HUES6 (cell line): Measurements from ENCODE around the gene SLC13A3.

Experiments used
- H3K27ac ChIP-seq: 2 replicates; pipeline ENCODE4 v1.7.0; 2013; ENCODE audit warnings: low read depth, mild to moderate bottlenecking, low read length, inconsistent platforms
- H3K27me3 ChIP-seq: 2 replicates; pipeline ENCODE4 v1.6.1; 2013; ENCODE audit warnings: low read length; ENCODE audit not compliant: control insufficient read depth, insufficient read depth
- H3K36me3 ChIP-seq: 2 replicates; pipeline ENCODE4 v1.6.1; 2013; ENCODE audit warnings: low read length; ENCODE audit not compliant: control insufficient read depth, insufficient read depth
- H3K4me1 ChIP-seq: 2 replicates; pipeline ENCODE4 v1.6.1; 2013; ENCODE audit warnings: low read length; ENCODE audit not compliant: control insufficient read depth, insufficient read depth
- H3K4me3 ChIP-seq: 2 replicates; pipeline ENCODE4 v1.5.1; 2013; ENCODE audit warnings: low read depth, low read length
- H3K9ac ChIP-seq: one replicate; pipeline ENCODE4 v1.6.1; 2013; ENCODE audit warnings: mild to moderate bottlenecking, low read length
- H3K9me3 ChIP-seq: 2 replicates; pipeline ENCODE4 v1.6.1; 2013; ENCODE audit warnings: low read depth, low read length; ENCODE audit not compliant: control insufficient read depth, insufficient read depth

Gene SLC13A3

GRCh38 chr20:46587986-46588385, 63.3 kb downstream of the SLC13A3 start:
- no peaks in the 10 kb centered on the region for H3K27me3 ChIP-seq
- no peak overlapping the region for H3K9ac ChIP-seq
- peaks cover 4% of the 10 kb centered on the region; the same call in 1 of the 2 replicates for H3K9me3 ChIP-seq
- no peaks in the 10 kb centered on the region for H3K36me3 ChIP-seq
- H3K4me1 ChIP-seq = peaks cover 17% of the 10 kb centered on the region
- H3K27ac ChIP-seq = no peak overlapping the region
- no peak overlapping the region for H3K4me3 ChIP-seq

DNA sequence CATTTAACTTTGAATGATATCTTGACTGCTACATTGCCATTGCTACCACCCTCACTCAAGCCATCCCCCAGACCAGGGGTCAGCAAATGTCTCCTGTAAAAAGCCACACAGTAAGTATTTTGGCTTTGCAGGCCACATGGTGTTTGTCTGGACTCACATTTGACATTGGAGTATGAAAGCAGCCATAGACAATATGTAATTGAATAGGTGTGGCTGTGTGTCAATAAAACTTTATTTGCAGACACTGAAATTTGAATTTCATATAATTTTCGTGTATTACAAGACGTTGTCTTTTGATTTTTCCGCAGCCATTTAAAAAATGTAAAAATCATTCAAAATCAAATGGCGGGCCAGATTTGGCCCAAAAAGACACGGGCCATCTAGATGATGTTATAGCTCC, 64.5 kb downstream of the SLC13A3 start:
- Histone ChIP-seq H3K27ac (no peak overlapping the region), H3K4me3 (no peak overlapping the region), H3K4me1 (peaks cover 23% of the 10 kb centered on the region), H3K9ac (no peak overlapping the region), H3K9me3 (peaks cover 4% of the 10 kb centered on the region; the same call in 1 of the 2 replicates), H3K36me3 (no peaks in the 10 kb centered on the region), H3K27me3 (no peaks in the 10 kb centered on the region)

DNA sequence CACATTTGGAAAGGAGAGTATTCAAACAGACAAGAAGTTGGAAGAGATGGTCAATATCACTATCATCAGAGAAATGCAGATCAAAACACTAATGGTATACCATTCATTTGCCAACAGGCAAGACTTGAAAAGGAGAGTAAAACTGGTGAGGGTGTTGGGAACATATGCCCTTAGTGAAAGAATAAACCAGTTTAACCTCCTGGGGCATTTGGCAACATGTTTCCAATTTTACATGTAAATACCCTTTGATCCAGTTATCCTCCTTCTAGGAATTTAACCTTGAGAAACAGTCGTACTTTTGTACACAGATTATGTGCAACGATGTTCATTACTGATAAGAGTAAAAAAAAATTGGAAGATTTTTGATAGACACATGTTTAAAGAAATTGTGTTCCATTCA, 66.8 kb downstream of the SLC13A3 start:
- H3K4me3 ChIP-seq = no peak overlapping the region
- H3K36me3 ChIP-seq = no peaks in the 10 kb centered on the region
- peaks cover 5% of the 10 kb centered on the region for H3K9me3 ChIP-seq
- H3K4me1 ChIP-seq = peaks cover 23% of the 10 kb centered on the region
- H3K27ac ChIP-seq = no peak overlapping the region
- no peak overlapping the region for H3K9ac ChIP-seq
- H3K27me3 ChIP-seq = no peaks in the 10 kb centered on the region

DNA sequence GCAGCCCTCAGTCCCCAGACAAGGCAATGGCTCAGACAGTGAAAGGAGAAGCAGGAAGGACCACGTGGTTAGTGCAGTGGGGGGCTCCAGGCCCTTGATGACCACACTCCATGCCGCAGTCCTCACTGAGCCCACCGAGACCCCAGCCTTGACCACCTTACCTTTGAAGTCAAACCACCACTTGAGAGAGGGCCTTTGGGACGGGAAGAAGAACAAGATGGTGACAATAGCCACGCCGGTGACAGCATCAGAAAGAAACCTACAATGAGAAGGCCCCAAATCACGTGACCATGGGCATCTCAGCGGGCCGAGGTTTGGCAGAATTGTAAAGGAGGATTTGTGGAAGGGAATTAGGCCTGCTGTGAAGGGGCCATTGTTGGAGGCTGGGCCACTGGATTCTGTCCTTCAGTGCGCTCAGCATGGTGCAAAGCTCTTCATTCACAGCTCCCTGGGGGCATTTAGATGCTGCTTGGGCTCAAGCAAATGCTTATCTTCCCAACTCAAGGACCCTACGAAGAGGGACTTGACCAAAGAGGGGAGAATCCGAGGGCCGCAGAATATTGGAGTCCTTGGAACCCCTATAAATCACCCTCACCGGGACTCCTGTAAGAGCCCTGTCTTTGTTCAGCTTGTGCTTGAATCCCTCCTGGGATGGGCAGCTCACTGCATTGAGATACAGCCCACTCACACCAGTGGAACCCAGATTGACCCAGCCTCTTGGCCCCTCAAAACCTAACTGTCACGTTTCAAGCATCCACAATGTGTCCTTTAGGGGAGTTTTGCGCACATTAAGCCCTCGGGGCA, 67.6 kb downstream of the SLC13A3 start:
- Histone ChIP-seq H3K27ac (peak overlapping the region; percentile 64; the same call in 1 of the 2 replicates), H3K9me3 (peaks cover 4% of the 10 kb centered on the region; the same call in 1 of the 2 replicates), H3K36me3 (no peaks in the 10 kb centered on the region), H3K4me1 (peaks cover 23% of the 10 kb centered on the region), H3K27me3 (no peaks in the 10 kb centered on the region), H3K9ac (peak overlapping the region; percentile 32), H3K4me3 (peak overlapping the region; percentile 17; the same call in 1 of the 2 replicates)

- Histone ChIP-seq H3K27me3 (no peaks in the 10 kb centered on the region), H3K4me1 (peaks cover 23% of the 10 kb centered on the region), H3K27ac (no peak overlapping the region; the same call in 1 of the 2 replicates), H3K9me3 (peaks cover 4% of the 10 kb centered on the region; the same call in 1 of the 2 replicates), H3K36me3 (no peaks in the 10 kb centered on the region), H3K9ac (no peak overlapping the region), H3K4me3 (no peak overlapping the region)
Measured at GRCh38 chr20:46582648-46583047, 68.6 kb downstream of the SLC13A3 start.

DNA sequence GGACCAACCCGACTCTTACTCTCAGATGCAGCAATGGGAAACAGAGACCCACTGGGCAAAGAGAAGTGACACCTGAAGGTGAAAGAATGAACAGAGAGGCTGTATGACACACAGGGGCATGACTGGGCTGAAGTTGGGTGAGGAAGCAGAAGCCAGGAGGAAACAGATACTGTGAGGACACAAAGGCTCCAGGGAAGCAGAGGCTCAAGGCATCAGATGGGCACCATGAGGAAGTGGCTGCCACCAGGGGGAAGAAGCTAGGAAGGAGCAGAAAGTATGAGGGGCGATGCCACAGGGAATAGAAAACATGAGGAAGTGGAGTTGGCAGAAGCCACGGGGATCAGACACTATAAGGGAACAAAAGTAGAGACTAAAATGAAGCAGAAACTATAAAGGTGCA, 69.9 kb downstream of the SLC13A3 start:
- no peaks in the 10 kb centered on the region for H3K36me3 ChIP-seq
- H3K9me3 ChIP-seq = peaks cover 4% of the 10 kb centered on the region; the same call in 1 of the 2 replicates
- no peak overlapping the region for H3K9ac ChIP-seq
- no peak overlapping the region for H3K27ac ChIP-seq
- no peaks in the 10 kb centered on the region for H3K27me3 ChIP-seq
- H3K4me3 ChIP-seq = no peak overlapping the region
- peaks cover 23% of the 10 kb centered on the region for H3K4me1 ChIP-seq

- H3K4me1 ChIP-seq = peaks cover 28% of the 10 kb centered on the region
- no peak overlapping the region for H3K4me3 ChIP-seq
- peaks cover 4% of the 10 kb centered on the region; the same call in 1 of the 2 replicates for H3K9me3 ChIP-seq
- H3K27me3 ChIP-seq = no peaks in the 10 kb centered on the region
- H3K36me3 ChIP-seq = no peaks in the 10 kb centered on the region
- H3K27ac ChIP-seq = no peak overlapping the region
- H3K9ac ChIP-seq = no peak overlapping the region
Measured at GRCh38 chr20:46580613-46581205, 70.5 kb downstream of the SLC13A3 start.

- H3K27me3 ChIP-seq = no peaks in the 10 kb centered on the region
- peaks cover 4% of the 10 kb centered on the region; the same call in 1 of the 2 replicates for H3K9me3 ChIP-seq
- no peak overlapping the region for H3K9ac ChIP-seq
- peaks cover 16% of the 10 kb centered on the region for H3K4me1 ChIP-seq
- H3K36me3 ChIP-seq = no peaks in the 10 kb centered on the region
- H3K27ac ChIP-seq = no peak overlapping the region
- H3K4me3 ChIP-seq = no peak overlapping the region
Measured at GRCh38 chr20:46578745-46579144, 72.5 kb downstream of the SLC13A3 start.

- Histone ChIP-seq H3K4me3 (no peak overlapping the region), H3K9ac (no peak overlapping the region), H3K27me3 (no peaks in the 10 kb centered on the region), H3K9me3 (peaks cover 4% of the 10 kb centered on the region; the same call in 1 of the 2 replicates), H3K36me3 (no peaks in the 10 kb centered on the region), H3K4me1 (peaks cover 5% of the 10 kb centered on the region; the same call in 1 of the 2 replicates), H3K27ac (no peak overlapping the region)
Measured at GRCh38 chr20:46576774-46577395, 74.4 kb downstream of the SLC13A3 start.

DNA sequence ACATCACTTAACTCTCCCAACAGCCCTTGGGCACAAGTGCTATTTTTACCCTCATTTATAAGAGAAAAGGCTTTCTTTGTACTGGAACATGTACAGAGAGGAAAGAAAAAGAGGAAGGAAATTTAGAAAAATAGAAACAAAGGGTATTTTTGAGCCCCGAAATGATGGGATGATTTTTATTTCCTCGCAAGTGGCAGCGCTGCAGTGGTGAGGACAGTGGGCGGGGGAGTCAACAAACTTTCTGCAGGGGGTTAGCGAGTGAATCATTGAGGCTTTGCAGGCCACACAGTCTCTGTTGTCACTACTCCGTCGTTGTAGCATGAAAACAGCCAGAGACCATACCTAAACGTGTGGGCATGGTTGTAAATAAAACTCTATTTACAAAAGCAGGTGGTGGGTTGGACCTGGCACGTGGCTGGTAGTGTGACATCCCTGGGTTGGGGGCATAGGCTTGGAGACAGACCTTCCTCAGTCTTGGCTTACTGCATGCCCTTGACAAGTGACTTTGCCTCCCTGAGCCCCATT, 75.3 kb downstream of the SLC13A3 start:
- H3K27me3 ChIP-seq = no peaks in the 10 kb centered on the region
- H3K4me3 ChIP-seq = no peak overlapping the region
- peaks cover 2% of the 10 kb centered on the region; the same call in 1 of the 2 replicates for H3K9me3 ChIP-seq
- H3K4me1 ChIP-seq = peaks cover 5% of the 10 kb centered on the region; the same call in 1 of the 2 replicates
- H3K9ac ChIP-seq = no peak overlapping the region
- no peak overlapping the region for H3K27ac ChIP-seq
- no peaks in the 10 kb centered on the region for H3K36me3 ChIP-seq
